Mucosa of descending colon (tissue), 3 donors: Measurements from ENCODE around the gene TJP1. TPM values are rescaled to one million over a fixed set of nuclear protein-coding genes. Genes with fewer than 3 reads are reported as not detected.
"Not testable (repeated sequence)": the region's sequence is repeated elsewhere in the genome, so short reads cannot be mapped to it uniquely, and the experiment has no call there.

Experiments
- ATAC-seq: fragments of 200-7000 bp; cut with Tn5 transposase; one replicate; pipeline ENCODE4 v1.9.1; 2020; ENCODE audit warnings: mild to moderate bottlenecking, moderate library complexity
- DNase-seq, 3 donors: peaks; one replicate each; pipeline ENCODE4 v3.0.0-alpha.2; 2020
- H3K36me3 ChIP-seq: fragments of 200-600 bp; one replicate; pipeline ENCODE4 v1.8.0; 2021; ENCODE audit warnings: low read depth, mild to moderate bottlenecking
- H3K4me1 ChIP-seq: fragments of 200-600 bp; one replicate; pipeline ENCODE4 v1.8.0; 2021; ENCODE audit warnings: low read depth, mild to moderate bottlenecking
- H3K4me3 ChIP-seq: fragments of 200-600 bp; one replicate; pipeline ENCODE4 v1.8.0; 2021; ENCODE audit warnings: mild to moderate bottlenecking
- H3K9me3 ChIP-seq: fragments of 200-600 bp; one replicate; pipeline ENCODE4 v1.8.0; 2021; ENCODE audit warnings: mild to moderate bottlenecking
- CTCF ChIP-seq: fragments of 200-600 bp; IDR thresholded peaks from one replicate; pipeline ENCODE4 v1.8.0; 2022; ENCODE audit warnings: antibody characterized with exemption, mild to moderate bottlenecking
- intact Hi-C, 2 donors: fragments of 100-400 bp; cut with DNase I in 1 of 2; cut with micrococcal nuclease in 1 of 2; formaldehyde crosslinking; loops; one replicate each; pipeline versions ENCODE4 v1.11.0 to v1.11.1; 2022; cut with DNase I, micrococcal nuclease
- total RNA-seq, 3 donors: library from RNA; stranded (reverse); fragmentation: NEBNext Ultra II Directional in 2 of 3; extraction: Animal tissue kit (Norgen Biotek cat#: 25700) in 2 of 3; gene quantifications; one replicate each; pipeline versions ENCODE4 v1.2.1 to v1.2.4, GENCODE V29; 2021 to 2023
- donor health status: DM: no; HTN: no; CAD: no; lungs with moderate emphysema.
- donor health status: DM: no; HTN: no; CAD: no.
- donor health status: DM: no; HTN: yes; CAD: no.

The TJP1 gene
- total RNA-seq, 3 donors from 2014 or later, result 78.8 to 129 (median 86.9) TPM

- TF ChIP-seq CTCF, result no peak
- intact Hi-C loops, result no loop called here
- peak; percentile 50 for ATAC-seq
These were observed 604 bp upstream of the TJP1 start for GRCh38 chr15:29822684-29823459.

DNA sequence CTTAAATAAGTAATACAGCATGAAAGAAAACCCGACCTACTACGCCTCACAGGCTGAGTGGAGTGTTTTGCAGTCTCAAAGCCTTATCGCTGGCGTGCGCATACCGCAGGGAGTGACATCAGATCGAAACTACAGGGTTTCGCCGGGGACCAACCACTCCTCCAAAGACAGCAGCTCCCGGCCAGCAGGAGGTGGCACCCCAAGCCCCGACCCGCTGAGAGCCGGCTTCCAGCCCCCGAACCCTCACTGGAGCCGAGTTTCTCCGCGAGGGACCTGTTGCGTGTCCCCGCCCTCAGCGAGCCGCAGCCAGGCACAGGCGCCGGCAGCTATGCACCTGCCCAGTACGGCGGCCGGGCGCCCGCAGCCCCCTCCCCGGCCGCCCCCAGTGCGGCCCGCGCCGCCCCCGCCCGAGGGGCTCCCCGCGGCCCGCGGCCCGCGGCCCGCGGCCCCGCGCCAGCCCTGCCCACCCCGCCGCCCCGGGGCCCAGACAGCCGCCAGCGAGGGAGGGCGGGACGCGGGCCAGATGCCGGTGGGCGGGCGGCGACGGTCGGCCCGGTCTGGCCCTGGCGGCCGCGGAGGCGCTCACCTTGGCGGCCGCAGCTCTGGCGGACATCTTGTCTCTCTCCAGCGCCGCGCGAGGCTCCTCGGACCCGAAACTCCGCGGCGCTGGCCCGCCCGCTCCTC is 710 bp downstream of the TJP1 start:
- H3K4me1 ChIP-seq, result peaks cover 12% of the 10 kb centered on the region
- intact Hi-C loops, result no loop called here
- TF ChIP-seq CTCF, result no peak

More at GRCh38 chr15:29822684-29823459, 604 bp upstream of the TJP1 start:
- H3K9me3 ChIP-seq, result no peaks in the 10 kb centered on the region
- H3K4me1 ChIP-seq, result peaks cover 12% of the 10 kb centered on the region
- DNase-seq, result peak; percentile 66 to 80 (median 77)
- H3K4me3 ChIP-seq, result peak overlapping the region; percentile 61
- H3K36me3 ChIP-seq, result no peaks in the 10 kb centered on the region

DNA sequence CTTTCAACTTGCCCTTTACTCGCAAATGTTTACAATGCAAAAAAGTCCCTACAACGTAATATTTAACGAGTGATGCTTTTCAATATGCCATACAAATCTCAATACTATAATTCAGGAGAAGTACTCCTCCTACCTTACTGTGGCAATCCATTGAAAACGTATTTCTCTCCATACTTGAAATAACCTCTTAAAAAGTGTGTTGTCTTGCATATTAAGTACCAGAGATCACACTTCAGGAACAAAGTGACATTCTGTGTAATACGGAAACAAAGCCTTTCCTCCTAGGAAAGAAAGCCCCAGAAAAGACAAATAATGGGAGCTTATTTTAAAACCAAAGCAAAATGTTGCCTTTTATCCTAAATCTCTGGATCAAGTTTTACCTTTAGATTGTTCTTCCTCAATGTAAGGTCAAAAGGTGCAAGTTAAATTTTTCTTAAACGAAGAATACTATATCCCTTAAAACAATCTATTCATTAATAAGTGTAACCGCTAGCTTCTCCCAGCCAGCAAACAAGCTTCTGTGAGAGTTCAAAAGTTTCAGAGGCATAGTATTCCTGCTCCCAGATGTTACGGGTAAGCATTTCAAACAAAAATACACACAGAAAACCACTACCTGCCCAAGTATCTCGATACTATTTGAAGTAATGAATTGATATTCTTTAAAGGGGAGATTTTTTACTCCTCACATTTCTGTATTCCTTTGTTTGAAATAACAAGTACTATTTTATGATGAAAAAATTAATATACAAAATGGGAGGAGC is 1.7 kb downstream of the TJP1 start:
- H3K36me3 ChIP-seq, result no peaks in the 10 kb centered on the region
- H3K4me3 ChIP-seq, result no peak overlapping the region
- intact Hi-C loops, result no loop called here
- H3K9me3 ChIP-seq, result no peaks in the 10 kb centered on the region
- ATAC-seq (no peak), DNase-seq (no peak)
- no peak for TF ChIP-seq CTCF
- peaks cover 12% of the 10 kb centered on the region for H3K4me1 ChIP-seq

More for the DNA sequence above, 710 bp downstream of the TJP1 start:
- Histone ChIP-seq H3K9me3 (no peaks in the 10 kb centered on the region), H3K36me3 (no peaks in the 10 kb centered on the region), H3K4me3 (peak overlapping the region; percentile 61)
- ATAC-seq (peak; percentile 68), DNase-seq (peak; percentile 78 to 82 (median 80))

GRCh38 chr15:29819979-29820378 is 2.3 kb downstream of the TJP1 start:
- Histone ChIP-seq H3K9me3 (no peaks in the 10 kb centered on the region), H3K36me3 (no peaks in the 10 kb centered on the region), H3K4me1 (peaks cover 14% of the 10 kb centered on the region), H3K4me3 (no peak overlapping the region)
- no peak for ATAC-seq
- DNase-seq, result no peak
- intact Hi-C loops, result no loop called here
- no peak for TF ChIP-seq CTCF

GRCh38 chr15:29818141-29818540 is 4.1 kb downstream of the TJP1 start:
- intact Hi-C loops, result no loop called here
- peaks cover 17% of the 10 kb centered on the region for H3K4me1 ChIP-seq
- H3K4me3 ChIP-seq, result no peak overlapping the region
- DNase-seq (no peak), ATAC-seq (no peak)
- H3K36me3 ChIP-seq, result no peaks in the 10 kb centered on the region
- no peaks in the 10 kb centered on the region for H3K9me3 ChIP-seq
- TF ChIP-seq CTCF, result no peak

GRCh38 chr15:29817455-29817854 is 4.8 kb downstream of the TJP1 start:
- H3K9me3 ChIP-seq, H3K4me3 ChIP-seq, DNase-seq, intact Hi-C loops, ATAC-seq, H3K36me3 ChIP-seq: not testable (repeated sequence)
- peaks cover 21% of the 10 kb centered on the region for H3K4me1 ChIP-seq
